ENCODE measurements around the gene ST3GAL5. TPM values are rescaled to one million over a fixed set of nuclear protein-coding genes. Genes with fewer than 3 reads are reported as not detected.

ST3GAL5 gene
- total RNA-seq, 1 donor from 2014 or later = 46.5 TPM

DNA sequence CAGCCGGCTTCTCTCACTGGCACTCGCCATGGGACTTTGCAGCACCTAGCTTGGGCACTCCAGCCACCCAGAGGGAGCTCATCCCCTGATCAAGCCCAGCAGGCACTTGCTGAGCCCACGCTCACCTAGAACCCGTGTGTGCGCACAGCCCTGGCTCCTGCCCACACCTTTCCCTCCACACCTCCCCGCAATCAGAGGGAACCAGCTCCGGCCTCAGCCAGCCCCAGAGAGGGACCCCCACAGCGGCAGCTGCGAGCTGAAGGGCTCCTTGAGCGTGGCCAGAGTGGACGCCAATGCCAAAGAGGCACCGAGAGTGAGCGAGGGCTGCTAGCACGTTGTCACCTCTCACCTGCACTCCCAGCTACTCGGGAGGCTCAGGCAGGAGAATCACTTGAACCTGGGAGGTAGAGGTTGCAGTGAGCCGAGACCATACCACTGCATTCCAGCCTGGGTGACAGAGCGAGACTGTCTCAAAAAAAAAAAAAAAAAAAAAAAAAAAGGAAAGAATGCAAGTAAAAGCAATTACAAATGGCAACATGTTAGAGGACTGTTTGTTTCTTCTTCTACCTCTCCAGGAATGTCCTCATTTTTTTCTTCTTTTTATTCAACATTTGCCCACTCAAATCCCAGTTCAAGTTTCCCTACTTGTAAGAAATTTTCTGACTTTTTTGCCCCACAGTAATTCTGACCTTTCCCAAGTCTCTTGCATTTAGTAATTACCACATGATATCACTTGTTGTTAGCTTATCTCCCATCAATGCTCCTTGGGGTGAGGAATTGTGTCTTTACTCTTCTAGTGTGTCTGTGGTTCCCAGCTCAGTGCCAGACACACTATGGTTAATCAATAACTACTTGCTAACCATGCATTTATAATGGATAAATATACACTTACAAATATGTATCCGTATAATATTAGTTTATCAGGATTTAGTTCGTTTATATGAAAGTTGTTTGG is 40.6 kb upstream of the ST3GAL5 start:
- H3K27ac Mint-ChIP-seq (ENCODE audit: unreplicated experiment) = no peak overlapping the region
- TF ChIP-seq, protein P1, sequence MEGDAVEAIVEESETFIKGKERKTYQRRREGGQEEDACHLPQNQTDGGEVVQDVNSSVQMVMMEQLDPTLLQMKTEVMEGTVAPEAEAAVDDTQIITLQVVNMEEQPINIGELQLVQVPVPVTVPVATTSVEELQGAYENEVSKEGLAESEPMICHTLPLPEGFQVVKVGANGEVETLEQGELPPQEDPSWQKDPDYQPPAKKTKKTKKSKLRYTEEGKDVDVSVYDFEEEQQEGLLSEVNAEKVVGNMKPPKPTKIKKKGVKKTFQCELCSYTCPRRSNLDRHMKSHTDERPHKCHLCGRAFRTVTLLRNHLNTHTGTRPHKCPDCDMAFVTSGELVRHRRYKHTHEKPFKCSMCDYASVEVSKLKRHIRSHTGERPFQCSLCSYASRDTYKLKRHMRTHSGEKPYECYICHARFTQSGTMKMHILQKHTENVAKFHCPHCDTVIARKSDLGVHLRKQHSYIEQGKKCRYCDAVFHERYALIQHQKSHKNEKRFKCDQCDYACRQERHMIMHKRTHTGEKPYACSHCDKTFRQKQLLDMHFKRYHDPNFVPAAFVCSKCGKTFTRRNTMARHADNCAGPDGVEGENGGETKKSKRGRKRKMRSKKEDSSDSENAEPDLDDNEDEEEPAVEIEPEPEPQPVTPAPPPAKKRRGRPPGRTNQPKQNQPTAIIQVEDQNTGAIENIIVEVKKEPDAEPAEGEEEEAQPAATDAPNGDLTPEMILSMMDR (IDR thresholded peaks at IDR 0.05; ENCODE audit: partially characterized antibody, unreplicated experiment) = no peak
- H3K9me3 Mint-ChIP-seq (ENCODE audit: unreplicated experiment) = peaks cover 2% of the 10 kb centered on the region
- no peaks in the 10 kb centered on the region for H3K4me1 Mint-ChIP-seq (ENCODE audit: low read depth, unreplicated experiment)
- peaks cover 5% of the 10 kb centered on the region for H3K27me3 Mint-ChIP-seq (ENCODE audit: unreplicated experiment)
- DNase-seq = no peak
- no peak overlapping the region for H3K4me3 Mint-ChIP-seq (ENCODE audit: unreplicated experiment)
- peaks cover 3% of the 10 kb centered on the region for H3K36me3 Mint-ChIP-seq (ENCODE audit: unreplicated experiment)

DNA sequence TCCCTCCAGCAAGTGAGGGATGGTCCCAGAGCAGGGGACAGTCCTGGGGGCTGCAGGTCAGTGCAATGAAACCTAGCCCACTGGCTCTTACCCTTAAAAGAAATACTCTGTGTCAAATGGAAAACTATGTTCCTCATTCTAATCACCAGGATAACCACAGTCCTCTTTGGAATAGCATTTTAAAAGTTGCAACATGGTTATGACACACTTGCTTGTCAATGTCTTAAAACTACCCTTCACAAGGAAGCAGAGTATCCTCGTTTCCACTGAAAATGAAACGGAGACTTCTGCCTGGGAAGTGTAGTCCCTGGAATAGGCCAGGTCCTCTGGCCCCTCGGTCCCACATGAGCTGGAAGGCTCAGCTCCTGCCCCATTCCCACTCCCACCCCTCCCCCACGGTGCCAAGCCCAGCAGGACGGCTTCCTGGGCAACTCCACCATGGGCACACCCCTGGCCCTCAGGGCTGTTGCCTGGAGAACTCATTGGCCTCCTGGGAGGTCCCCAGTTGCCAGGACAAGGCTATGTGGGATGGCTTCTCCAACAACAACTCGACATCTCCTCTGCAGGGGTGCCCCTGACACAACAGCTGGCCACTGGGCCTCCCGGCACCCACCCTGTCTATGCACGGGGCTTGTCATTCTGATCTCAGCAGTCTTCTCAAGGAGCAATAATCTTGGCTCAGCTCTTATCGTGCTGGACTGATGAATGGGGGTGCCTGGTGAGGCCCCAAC is 38.3 kb upstream of the ST3GAL5 start:
- Mint-ChIP-seq H3K36me3 (ENCODE audit: unreplicated experiment) (peaks cover 3% of the 10 kb centered on the region), H3K9me3 (ENCODE audit: unreplicated experiment) (peaks cover 3% of the 10 kb centered on the region), H3K27ac (ENCODE audit: unreplicated experiment) (no peak overlapping the region), H3K27me3 (ENCODE audit: unreplicated experiment) (peaks cover 5% of the 10 kb centered on the region), H3K4me1 (ENCODE audit: low read depth, unreplicated experiment) (no peaks in the 10 kb centered on the region), H3K4me3 (ENCODE audit: unreplicated experiment) (no peak overlapping the region)
- DNase-seq = no peak
- TF ChIP-seq, protein P1 (IDR thresholded peaks at IDR 0.05; ENCODE audit: partially characterized antibody, unreplicated experiment) = no peak

- peaks cover 3% of the 10 kb centered on the region for H3K36me3 Mint-ChIP-seq (ENCODE audit: unreplicated experiment)
- H3K4me3 Mint-ChIP-seq (ENCODE audit: unreplicated experiment) = no peak overlapping the region
- H3K9me3 Mint-ChIP-seq (ENCODE audit: unreplicated experiment) = peaks cover 3% of the 10 kb centered on the region
- DNase-seq = no peak
- TF ChIP-seq, protein P1 (IDR thresholded peaks at IDR 0.05; ENCODE audit: partially characterized antibody, unreplicated experiment) = no peak
- no peak overlapping the region for H3K27ac Mint-ChIP-seq (ENCODE audit: unreplicated experiment)
- peaks cover 2% of the 10 kb centered on the region for H3K4me1 Mint-ChIP-seq (ENCODE audit: low read depth, unreplicated experiment)
- H3K27me3 Mint-ChIP-seq (ENCODE audit: unreplicated experiment) = peaks cover 5% of the 10 kb centered on the region
These were observed 37.7 kb upstream of the ST3GAL5 start for GRCh38 chr2:85926526-85926925.

DNA sequence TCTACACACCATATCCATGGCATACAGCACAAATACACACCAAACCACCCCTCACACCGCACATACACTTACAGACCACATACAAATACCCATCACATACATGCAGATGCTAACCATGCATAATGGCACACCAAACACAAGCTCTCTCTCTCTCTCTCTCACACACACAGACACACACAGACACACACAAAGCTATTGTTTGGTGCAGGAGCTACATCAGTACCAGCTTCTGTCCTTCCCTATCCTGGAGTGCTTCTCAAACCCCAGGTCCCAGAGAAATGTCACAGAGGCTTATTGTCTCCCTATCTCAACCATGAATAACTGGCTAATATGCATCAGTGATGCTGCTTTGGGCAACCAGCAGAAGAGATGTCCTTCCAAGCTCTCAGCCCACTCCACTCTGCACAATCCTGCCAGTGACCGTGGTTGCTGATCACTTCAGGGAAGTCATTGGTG is 36.5 kb upstream of the ST3GAL5 start:
- TF ChIP-seq, protein P1 (IDR thresholded peaks at IDR 0.05; ENCODE audit: partially characterized antibody, unreplicated experiment) = no peak
- no peak overlapping the region for H3K27ac Mint-ChIP-seq (ENCODE audit: unreplicated experiment)
- peaks cover 3% of the 10 kb centered on the region for H3K36me3 Mint-ChIP-seq (ENCODE audit: unreplicated experiment)
- peaks cover 2% of the 10 kb centered on the region for H3K4me1 Mint-ChIP-seq (ENCODE audit: low read depth, unreplicated experiment)
- H3K4me3 Mint-ChIP-seq (ENCODE audit: unreplicated experiment) = no peak overlapping the region
- DNase-seq = no peak
- peaks cover 5% of the 10 kb centered on the region for H3K27me3 Mint-ChIP-seq (ENCODE audit: unreplicated experiment)
- H3K9me3 Mint-ChIP-seq (ENCODE audit: unreplicated experiment) = peaks cover 3% of the 10 kb centered on the region

Measured in glutamatergic neuron (in vitro differentiated cells).